Measurements from ENCODE around the gene MLC1.

The MLC1 gene

DNA sequence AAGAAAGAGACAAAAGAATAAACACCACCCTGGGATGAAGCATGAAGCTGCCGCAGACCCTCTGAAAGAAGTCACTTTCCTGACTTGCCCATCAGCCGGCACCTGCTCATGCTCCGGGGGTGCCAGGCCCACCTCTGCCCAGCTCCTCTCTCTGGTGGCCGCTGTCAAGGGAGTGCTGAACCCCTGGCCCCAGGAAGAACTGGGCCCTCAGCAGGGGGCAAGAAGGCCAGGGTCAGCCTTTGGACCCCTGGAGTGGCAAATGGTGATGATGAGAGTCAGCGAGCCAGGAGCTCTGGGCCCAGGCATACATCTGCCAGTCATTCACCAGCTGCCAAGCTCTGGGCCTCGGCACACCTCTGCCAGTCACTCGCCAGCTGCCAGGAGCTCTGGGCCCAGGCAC, 44.5 kb downstream of the MLC1 start:
- no peak overlapping the region for H3K4me3 ChIP-seq (ENCODE audit: low read depth, low read length)

DNA sequence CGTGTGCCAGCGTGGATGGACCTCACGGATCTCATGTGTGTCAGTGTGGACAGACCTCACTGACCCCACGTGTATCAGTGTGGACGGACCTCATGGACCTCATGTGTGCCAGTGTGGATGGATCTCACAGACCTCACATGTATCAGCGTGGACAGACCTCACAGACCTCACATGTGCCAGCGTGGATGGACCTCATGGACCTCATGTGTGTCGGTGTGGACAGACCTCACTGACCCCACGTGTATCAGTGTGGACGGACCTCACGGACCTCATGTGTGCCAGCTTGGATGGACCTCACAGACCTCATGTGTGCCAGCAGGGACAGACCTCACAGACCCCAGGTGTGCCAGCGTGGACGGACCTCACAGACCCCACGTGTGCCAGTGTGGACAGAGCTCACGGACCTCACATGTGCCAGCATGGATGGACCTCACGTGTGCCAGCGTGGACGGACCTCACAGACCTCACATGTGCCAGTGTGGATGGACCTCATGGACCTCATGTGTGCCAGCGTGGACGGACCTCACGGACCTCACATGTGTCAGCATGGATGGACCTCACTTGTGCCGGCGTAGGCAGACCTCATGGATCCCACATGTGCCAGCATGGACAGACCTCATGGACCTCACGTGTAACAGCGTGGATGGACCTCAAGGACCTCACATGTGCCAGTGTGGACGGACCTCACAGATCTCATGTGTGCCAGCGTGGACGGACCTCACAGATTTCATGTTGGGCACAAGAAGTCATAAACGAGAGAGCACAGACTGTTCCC, 45.4 kb downstream of the MLC1 start:
- no peak overlapping the region for H3K4me3 ChIP-seq (ENCODE audit: low read depth, low read length)

DNA sequence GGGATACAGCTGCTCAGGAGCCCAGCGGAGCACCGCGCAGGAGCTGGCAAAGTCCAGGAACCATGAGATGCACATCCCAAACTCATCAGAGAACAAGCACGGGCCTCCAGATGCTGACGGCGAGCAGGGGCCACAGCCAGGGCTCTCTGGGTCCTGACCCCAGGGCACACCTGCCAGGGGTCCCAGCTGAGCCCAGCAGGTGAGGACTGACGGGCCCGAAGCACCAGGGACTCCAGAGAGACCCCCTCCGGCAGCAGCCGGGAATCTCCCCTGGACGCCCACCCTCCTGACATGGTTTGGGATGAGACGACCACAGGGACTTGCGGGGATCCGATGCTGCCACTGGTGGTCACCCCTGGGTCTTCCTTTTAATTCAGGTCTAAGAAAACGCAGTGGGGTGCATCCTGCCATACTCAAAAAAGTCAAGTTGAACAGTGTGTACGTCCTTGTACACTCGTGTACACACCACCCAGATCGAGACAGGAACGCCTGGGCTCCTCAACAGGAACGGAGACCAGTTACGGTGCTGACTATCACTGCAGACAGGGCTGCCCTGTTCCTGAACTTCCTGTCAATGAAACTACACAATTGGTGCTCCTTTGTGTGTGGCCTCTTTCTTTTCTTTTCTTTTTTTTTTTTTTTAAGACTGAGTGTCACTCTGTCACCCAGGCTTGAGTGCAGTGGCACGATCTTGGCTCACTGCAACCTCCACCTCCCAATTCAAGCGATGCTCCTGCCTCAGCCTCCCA, 49.1 kb downstream of the MLC1 start:
- H3K4me3 ChIP-seq (ENCODE audit: low read depth, low read length) = no peak overlapping the region

DNA sequence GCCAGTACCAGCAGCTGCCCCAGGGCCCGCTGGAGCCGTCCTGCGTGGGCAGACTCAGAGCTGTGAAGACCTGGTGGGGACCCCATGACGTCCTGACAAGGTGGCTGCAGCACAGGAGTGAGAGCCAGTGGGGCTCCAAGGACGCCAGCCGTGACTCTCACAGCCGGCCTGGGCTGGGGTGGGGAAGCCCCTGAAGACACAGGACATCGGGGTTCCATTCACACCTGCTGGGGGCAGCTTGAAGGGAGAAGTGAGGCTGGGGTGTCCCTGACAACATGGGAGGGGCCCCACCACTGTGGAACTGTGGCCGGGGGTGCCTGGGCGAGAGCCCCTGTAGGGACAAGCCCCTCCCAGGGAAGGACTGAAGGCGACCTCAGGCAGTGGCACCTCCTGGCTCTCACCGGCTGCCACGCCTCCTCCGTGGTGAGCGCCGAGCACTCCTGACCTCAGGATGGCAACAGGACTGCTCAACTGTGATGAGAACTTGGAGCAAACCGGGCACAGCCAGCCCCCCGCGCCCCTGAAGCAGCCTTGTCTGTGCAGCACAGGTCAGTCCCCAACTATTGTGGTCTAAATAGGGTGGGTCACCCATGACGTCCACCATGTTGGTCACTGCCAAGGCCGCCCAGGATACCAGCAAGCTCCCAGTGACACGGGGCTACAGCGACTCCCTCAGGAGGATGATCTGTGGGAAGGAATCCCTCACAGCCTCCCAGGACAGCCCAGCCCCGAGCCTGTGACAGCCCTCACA, 49.9 kb downstream of the MLC1 start:
- H3K4me3 ChIP-seq (ENCODE audit: low read depth, low read length) = no peak overlapping the region

DNA sequence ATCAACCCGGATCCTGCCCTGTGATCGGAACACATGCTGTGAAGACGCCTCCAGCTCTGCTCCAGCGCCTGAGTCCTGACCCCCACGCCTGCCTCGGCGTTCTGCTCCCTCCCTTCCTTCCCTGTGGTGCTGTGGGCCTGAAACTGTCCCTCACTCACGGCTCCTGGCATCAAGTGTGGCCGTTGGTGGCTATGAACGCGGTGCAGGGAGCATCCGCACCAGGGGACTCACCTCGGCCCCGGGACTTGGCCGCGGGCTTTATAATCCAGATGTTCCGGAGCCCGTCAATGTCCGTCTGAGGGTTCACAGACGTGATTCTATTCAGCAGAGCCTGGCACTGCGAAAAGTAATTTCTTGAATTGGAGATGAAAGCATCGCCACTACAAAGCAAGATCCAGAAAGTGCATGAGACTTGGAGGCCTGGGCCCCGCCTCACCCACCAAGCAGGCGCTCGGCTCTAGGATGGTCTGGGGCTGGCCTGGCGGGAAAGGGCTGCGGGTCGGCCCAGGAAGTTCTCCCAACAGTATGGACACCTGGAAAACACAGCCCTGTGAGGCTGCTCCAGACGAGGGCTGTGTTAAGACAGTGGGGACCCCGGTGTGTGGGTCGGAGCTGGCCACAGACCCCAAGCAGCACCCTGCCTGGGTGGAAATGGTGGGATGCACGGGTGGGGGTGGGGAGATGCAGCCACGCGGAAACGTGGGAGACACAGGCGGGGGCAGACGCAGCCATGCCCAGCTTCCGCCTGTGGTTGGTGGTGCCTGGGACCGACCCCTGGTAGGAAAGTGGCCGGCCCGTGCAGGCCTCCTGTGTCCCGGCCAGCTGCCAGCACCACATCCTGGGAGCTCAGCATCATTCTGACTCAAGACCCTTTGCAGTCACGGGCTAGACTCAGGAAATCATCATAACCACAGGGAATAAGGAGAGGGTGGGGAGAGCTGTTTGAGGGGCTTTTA, 50.8 kb downstream of the MLC1 start:
- H3K4me3 ChIP-seq (ENCODE audit: low read depth, low read length) = no peak overlapping the region

DNA sequence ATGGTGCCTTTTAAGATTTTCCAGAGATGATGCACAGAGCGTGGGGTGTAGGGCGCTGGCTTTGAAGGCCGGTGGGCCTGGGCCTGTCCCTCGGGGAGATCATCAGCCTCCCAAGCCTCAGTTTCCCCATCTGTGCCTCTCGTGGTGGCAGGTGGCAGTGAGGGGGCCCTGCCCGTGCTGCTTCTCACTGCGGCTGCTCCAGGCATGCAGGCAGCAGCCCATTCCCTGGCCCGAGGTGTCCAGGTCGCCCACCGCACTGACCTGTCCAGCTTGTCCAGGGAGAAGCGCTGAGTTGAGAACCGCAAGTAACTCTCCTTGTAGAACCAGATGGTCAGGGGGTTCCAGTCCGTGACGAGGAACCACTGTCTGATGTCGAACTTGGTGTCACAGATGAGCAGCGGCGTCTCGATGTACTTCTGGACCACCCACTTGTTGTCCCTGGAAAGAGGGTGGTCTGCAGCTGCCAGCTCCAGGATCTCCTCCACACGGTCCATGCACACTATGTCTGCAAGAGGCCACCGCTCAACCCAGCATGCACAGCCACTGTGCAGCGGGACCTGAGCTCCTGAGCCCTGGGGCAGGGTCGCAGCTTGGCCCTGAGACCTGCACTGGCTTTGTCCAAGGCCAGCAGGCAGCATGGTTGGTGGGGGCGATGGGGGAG, 52.2 kb downstream of the MLC1 start:
- no peak overlapping the region for H3K4me3 ChIP-seq (ENCODE audit: low read depth, low read length)

DNA sequence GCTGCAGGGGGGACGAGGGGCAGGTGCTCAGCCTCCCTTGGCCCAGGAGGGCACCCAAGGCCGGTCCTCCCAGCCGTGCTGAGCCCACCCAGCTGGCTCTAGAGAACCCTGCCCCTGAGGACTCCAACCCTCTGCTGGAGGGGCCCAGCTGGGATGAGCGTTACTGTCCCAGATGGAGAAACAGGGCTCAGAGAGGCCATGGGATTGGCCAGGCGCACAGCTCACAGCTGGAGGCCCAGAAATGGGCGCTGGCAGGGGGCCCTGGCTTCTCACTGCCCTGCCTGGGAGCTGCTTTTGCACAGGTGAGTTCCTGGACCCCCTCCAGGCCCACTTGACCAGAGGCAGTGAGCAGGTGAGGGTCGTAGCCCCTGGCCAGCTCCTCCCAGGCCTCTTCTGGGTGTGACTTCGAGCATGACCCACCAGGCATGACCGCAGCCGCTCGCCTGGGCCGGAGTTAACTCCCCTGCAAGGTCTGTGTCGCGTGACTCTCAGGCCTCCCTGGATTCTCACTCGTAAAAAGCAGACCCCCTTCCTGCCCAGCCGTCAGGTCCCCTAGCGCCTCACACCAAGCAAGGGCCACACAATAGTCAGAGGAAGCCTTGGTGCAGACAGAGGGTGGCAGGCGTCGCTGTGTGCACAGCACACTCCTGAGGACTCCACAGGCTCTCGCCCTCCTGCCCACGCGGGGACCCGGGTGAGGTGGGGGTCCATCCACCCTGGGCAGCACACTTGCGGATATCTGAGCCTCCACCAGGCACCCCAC, 52.9 kb downstream of the MLC1 start:
- H3K4me3 ChIP-seq (ENCODE audit: low read depth, low read length) = no peak overlapping the region

DNA sequence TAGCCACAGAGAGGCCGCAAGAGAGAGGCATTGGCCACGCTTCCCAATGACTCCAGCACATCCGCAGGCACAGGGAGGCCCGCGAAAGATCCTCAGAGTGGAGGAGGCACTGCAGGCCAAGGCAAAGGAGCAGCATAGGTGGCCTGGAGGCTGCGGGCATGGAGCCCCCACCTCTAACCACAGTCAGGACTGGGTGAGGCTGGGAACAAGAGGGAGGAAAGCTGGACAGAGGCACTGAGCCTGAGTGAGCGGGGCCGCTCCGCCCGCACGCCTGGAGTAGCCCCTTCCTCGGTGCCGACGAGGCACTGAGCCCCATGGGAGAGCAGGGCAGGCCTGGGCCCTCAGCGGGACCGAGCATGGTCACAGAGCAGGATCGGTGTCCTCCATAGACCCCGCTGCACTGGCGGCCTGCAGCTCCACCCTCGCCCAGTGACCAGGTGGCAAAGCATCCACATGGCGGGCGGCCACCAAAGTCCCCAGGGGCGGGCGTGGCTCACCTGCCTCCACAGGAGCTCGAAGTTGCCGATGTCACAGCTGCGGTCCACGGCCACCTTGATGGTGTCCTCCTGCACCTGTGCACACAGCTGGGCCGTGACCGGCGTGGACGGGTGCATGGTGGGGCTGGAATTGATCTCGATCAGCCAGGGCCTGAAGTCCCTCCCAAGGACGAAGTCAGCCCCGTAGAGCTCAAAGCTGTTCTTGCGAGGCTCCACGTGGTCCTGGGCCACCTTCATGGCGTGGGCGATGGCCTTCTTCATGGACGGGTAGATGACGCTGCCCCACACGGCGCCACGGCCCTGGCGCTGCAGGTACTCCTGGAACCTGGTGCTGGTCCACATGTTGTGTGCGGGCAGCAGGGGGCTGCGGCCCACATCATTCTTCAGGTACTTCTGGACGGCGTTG, 53.8 kb downstream of the MLC1 start:
- H3K4me3 ChIP-seq (ENCODE audit: low read depth, low read length) = no peak overlapping the region

DNA sequence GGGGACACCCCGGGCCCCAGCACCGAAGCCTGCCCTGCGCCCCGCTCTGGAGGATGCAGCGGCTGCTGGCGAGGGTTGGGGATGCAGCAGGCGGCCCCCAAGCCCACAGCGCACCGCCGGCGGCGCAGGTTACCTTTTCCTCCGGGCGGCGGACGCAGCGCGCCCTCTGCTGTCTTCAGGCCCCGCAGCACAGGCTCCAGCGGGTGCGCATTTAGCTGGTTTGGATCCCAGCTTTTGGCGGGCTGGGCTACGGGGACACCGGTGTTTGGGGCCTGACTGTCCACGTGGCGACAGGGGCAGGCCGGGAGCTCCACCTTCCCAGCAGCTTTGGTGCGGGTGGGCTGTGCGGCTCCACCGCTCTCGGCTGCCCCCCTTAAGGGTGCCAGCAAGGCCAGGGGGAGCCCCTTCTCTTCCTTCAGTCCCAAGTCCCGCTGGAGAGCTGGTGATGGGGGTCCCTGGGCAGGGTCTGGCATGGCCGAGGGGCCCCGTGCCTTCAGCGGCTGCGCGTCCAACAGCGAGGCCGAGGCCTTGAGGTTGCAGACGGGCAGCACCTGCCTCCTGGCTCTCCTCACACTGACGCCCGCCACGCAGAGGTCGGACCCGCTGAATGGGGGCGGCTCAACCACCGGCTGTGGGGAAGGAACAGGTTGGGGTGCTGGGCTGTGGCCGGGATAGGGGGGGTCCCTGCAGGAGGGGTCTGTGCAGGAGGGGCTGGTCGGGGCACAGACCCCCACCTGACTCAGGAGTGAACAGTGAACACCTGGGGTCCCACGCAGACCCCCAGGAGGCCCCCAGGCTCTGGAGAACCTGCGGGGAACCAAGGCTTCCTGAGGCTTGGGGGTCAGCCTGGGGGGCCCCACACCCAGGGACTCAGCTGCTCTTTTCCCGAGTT, 54.7 kb downstream of the MLC1 start:
- H3K4me3 ChIP-seq (ENCODE audit: low read depth, low read length) = no peak overlapping the region

DNA sequence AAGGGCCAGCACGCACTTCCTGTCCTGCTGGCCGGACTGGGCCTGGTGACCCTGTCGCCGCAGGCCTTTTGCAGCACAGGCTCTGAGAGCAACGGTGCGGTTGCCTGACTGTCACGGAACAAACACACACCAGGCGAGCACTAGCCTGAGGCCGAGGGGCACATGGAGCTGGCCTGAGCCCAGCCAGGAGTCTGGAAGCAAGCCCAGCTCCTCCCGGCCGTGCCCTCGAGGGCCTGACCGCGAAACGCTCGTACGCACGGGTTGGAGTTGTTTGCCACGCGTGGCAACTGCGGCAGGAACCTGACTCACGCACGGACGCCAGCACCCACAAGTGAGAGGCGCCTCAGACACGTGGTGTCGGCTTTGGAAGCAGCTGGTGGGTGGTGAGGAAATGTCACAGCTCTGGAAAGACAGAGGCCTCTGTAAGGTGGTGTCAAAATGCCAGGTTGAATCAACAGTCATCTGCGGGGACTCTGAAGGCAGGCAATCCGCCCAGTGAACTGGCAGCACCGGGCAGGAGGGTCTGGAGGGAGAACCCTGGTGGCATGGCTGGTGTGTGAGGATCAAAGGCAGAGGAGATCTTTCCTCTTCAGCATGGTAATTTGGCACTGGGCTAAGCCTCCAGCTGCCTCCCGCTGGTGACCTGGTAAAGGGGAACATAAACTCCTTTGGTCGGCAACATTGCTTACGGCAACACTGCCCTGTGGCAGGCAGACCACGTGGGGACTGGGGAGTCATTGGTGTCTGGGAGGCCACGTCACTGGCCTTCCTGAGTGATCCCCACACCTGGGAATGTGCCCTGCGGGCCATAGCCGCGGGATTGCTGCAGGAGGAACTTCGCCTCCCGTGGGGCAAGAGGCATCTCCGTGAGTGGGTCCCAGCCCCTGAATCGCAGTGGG, 57.3 kb downstream of the MLC1 start:
- no peak overlapping the region for H3K4me3 ChIP-seq (ENCODE audit: low read depth, low read length)

DNA sequence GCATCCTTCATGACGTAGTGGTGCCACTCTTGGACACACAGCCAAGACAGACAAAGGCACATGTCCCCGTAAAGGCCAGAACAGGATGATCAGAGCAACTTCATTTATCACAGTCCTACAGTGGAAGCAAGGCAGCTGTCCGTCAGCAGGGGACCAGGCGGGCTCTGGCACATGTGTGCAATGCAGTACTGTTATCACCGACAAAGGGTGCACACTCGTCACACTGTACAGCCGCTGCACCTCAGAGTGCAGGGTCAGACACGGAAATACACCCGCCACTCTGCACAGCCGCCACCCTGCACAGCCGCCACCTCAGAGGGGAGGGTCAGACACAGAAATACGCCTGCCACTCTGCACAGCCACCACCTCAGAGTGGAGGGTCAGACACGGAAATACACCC, 59.2 kb downstream of the MLC1 start:
- H3K4me3 ChIP-seq (ENCODE audit: low read depth, low read length) = no peak overlapping the region

DNA sequence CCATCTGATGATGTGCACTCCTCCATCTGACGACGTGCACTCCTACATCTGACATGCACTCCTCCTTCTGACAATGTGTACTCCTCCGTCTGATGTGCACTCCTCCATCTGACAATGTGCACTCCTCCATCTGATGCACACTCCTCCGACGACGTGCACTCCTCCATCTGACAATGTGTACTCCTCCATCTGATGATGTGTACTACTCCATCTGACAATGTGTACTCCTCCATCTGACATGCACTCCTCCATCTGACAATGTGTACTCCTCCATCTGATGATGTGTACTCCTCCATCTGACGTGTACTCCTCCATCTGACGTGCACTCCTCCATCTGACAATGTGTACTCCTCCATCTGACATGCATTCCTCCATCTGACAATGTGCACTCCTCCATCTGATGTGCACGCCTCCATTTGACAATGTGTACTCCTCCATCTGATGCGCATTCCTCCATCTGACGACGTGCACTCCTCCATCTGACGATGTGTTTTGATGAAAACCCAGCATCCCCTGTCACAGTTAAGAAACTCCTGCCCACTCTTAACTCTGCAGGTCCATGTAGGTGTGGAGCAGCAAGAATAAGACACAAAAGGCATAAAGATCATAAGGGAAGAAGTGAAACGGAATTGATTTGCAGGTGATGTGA, 62.9 kb downstream of the MLC1 start:
- H3K4me3 ChIP-seq (ENCODE audit: low read depth, low read length) = no peak overlapping the region

DNA sequence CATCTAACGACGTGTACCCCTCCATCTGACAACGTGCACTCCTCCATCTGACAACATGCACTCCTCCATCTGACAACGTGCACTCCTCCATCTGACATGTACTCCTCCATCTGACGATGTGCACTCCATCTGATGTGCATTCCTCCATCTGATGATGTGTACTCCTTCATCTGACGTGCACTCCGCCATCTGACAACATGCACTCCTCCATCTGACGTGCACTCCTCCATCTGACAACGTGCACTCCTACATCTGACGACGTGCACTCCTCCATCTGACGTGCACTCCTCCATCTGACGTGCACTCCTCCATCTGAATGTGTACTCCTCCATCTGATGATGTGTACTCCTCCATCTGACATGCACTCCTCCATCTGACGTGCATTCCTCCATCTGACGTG, 64.6 kb downstream of the MLC1 start:
- H3K4me3 ChIP-seq (ENCODE audit: low read depth, low read length) = no peak overlapping the region

DNA sequence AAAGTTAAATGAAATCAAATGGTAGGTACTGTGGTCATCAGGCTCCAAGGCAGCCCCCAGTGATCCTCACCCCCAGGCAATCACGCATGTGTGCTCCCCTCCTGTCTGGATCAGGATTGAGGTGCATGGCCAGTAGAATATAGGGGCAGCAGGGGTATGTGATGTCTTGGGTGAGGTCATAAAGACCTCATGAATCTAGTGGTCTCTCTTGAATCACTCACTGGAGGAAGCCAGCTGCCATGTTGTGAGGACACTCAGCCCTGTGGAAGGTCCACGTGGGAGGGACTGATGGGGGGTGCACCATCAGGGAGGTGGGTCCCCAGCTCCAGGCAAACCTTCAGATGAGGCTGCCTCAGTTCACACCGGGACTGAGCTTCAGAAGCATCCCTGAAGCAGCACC, 65.9 kb downstream of the MLC1 start:
- no peak overlapping the region for H3K4me3 ChIP-seq (ENCODE audit: low read depth, low read length)

DNA sequence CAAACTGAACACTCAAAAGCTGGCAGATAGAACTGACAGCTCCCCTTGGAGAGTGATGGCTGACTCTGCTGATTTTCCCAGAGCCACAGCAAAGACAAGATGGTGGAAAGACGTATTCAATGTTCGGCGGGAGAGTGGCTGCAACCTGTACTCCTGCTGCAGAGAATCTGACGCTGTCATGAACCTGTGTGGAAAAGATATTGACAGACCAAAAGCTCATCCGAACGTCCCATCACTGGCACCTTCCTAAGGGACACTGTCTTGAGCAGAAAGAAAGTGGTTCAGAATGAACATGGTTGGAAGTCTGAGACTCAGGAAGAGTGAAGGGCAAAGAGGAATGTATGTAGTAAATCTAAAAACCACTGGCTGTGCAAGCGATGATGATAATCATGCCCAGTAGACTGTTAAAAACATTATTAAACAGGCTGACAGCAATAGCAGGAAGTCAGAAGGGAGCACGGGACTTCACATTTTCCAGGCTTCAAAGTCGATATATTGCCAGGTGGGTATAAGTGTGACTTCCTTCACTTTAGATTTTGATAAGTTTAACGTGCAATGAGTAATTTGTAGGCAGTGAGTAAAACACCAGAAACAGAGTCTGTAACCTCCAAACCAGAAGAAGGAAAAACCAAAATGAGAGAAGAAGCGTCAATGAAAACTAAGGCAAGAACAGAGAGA, 66.5 kb downstream of the MLC1 start:
- no peak overlapping the region for H3K4me3 ChIP-seq (ENCODE audit: low read depth, low read length)

Measured in iPS-11a (cell line).